Measurements from ENCODE around the gene SOX6.
"Not testable (repeated sequence)": the region's sequence is repeated elsewhere in the genome, so short reads cannot be mapped to it uniquely, and the experiment has no call there.

Gene SOX6

DNA sequence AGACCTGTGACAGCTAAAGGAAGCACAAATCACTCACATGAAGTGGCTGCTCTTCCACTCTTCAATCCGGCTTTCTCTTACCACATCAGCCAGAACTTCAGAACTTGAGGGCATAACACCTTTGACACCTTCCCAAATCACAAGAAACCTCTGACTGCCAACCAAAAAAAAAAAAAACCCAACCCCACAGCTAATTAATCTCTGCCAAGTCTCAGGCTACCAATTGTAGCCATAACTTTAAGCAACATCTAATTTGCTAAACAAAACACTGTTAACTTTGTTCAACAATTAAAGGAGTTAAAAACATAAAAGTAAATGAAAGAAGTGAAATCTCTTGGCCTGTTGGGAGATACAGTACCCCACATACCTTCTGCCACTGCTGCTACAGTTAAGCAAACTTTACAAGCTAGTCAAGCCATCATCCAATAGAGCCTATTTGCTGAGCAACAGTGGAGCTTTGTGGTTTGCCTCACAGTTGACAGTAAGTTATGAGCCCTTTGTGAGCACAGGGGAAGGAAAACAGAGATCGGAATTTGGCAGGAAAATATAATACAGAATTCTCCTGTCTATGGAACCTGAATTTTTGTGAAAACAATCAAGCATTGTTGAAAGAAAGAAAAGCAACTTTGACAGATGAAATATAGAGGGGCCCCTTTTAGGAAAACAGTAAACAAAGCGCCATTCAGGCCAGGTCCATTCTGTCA lies at the start of gene SOX6:
Gene SOX6, minus strand, starts transcription at position 490 of the 704 bp plus-strand sequence. CDS start 15,298 bp downstream, outside the sequence.
- no peak for DNase-seq

DNA sequence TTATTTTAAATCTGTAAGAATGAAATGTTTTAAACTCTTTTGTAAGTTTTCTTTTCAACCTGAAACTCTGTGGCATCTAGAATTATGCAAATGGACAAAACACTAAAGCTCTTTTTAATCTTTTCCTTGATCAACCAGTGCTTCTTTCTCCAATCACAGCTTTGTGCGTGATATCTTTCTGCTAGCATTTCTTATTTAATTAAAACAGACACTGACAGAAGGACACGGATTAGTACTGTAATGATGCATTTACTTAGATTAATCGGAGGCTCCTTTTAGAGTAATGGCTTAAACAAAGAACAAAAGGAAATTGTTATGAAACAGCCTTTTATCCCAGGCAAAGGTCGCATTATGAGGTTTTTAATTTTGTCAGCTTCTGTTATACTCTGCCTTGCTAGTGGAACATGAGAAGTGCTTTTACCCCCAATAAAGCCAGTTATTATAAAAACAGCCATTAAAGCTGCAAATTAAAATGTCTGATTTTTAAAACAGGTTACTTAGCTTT lies 48.5 kb upstream of the SOX6 start:
- no peak for DNase-seq

DNA sequence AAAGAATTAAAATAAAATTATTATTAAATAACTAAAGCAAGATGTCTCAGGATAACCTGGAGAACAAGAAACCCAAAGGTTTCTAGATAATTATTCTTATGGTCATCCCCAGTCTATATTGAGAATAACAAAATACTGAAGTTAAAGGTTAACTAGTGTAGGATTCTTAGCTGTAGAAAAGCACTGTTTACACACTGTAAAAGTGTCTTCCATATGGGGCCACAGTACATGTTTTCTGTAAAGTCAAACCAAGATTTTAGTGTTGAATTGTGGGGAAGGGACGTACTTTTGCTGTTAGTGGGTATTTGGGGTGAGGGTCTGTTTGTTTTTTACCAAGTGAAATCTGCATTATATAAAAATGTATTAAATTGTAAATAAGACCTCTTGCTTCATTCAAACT lies 47.5 kb upstream of the SOX6 start:
- DNase-seq, result no peak

DNA sequence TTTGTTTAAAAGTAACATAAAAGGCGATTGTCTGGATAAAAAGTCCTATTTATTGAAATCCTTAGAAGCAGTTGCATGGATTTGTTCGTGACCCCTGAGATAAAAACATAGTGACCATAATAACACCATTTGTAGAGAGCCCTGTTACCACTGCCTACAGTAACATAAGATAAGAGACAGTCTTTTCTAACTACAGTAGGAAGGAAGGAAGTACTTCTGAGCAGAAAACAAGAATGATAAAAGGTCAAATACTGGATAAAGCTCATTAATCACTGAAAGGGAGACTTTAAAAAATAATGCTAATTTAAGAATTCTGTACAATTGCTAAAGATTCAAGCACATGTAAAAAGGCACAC lies 47.1 kb upstream of the SOX6 start:
- DNase-seq, result no peak

DNA sequence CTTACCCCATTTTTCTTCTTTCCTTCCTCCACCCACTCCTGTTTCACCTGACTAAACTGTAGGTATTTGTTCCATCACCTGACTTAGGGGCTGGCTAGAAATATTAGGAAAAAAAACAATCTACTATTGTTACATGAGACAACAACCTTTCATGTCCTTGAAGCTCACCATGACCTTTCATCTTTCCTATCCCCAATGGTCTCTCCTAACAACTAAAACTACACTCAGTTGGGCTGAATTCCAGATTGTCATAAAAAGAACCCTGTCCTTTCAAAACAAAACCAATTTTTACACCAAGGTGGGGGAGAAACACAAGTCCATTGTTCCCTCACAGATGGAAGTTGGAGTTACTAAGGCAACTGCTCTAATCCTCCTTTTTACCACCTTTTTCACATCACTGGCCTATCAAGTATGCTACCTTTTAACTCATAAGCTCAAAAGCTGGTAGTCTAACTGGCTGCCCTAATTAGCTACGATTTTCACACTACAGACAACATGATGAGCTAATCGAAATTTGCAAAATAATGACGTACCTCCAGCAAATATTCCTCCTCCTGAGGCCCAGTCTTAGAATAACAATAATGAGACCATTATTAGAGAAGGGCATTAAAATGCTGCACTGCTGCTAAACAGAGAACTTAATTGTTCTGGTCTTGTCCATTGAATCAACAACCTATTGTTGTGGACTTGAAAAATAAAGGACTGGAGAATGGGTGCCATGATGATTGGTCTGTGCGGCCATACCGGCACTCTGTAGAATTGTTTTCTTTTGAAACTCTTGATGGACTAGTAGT lies 46.5 kb upstream of the SOX6 start:
- DNase-seq, result no peak

DNA sequence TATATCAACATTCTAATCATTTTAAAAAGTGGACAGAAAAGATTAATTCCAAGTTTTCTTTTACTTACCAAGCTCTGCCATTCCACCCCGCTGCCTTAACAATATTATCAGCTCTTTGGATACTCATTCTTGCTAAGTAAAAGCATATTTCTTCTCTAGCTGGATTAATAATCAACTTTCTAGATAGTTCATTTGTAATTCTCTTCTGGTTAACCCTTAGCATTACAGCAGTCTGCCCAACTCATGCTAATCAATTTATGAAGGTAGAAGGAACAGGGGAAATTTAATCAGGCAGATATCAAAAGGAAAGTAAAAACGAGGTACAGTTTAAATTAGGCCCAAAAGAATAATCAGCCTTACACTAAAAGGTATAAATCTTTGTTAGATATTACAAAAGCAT lies 41.0 kb upstream of the SOX6 start:
- DNase-seq, result no peak

DNA sequence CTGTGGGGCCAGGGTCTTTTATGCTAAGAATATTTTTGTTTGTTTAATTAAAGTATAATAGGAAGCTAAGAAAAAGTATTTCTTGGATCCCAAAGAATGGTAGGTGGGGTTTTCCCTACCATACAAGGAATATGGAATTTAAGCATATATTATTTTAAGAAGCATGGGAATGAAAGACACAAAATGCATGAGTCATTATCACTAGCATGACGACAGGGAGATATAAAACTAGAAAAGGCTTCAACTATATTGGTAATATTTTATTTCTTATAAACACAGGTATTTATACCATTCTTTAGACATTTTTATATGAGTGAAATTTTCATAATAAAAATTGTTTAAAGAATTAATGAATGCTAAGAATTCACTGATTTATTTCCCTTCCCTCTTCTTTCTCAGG lies 39.3 kb upstream of the SOX6 start:
- no peak for DNase-seq

DNA sequence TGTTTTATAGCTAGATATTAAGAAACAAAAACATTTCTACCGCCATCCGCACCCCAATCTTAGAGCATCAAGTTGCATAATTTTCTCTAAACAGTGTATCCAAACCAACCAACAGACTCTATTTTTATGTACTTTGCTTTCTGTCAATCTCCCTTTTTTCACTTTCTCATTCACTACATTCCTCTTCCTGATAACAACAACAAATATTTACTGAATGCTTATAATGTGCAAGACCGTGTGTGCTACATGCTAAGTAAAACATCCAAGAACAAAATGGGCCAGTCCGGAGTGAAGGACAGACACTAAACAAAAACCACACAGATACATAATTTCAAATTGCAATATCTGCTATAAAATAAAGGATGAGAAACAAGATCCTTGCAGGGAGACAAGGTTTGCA lies 38.6 kb upstream of the SOX6 start:
- no peak for DNase-seq

DNA sequence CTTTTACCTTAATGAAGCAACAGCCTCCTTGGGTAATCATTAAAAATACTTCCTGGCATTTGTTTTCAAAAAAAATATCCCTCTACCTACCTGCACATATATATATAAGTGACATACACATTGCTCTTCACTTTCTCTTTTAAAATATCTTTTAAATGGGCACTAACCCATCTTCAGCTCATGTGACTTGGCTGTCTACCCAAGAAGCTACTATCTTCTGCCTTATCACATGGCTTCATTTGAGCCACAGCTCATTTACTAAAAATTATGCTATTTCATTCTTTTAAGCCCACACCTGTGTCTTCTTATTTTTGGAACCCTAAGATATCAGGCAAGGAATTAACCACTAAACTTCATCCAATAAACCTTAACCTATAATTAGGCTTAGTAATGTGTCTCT lies 37.0 kb upstream of the SOX6 start:
- no peak for DNase-seq

DNA sequence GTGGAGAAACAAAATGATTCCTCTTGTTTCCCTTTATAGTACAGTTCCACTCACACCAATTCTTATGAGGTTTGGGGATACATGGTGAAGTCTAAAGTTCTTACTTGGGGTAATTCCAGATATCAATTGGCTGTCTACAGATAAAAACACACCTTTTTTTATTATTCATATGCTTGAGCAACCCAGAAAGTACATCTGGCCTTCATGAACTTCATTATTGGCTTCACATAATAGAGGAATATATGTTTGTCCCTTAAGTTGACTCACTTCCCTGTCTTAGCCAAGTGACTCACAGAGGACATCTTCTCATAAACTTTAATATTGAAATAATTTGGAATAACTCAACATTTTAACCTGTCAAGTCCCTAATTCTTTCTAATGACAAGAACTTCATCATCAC lies 36.3 kb upstream of the SOX6 start:
- no peak for DNase-seq

DNA sequence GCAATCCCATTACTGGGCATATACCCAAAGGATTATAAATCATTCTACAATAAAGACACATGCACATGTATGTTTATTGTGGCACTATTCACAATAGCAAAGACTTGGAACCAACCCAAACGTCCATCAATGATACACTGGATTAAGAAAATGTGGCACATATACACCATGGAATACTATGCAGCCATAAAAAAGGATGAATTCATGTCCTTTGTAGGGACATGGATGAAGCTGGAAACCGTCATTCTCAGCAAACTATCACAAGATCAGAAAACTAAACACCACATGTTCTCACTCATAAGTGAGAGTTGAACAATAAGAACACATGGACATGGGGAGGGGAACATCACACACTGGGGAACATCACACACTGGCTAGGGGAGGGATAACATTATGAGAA lies 34.5 kb upstream of the SOX6 start:
- not testable (repeated sequence) for DNase-seq

DNA sequence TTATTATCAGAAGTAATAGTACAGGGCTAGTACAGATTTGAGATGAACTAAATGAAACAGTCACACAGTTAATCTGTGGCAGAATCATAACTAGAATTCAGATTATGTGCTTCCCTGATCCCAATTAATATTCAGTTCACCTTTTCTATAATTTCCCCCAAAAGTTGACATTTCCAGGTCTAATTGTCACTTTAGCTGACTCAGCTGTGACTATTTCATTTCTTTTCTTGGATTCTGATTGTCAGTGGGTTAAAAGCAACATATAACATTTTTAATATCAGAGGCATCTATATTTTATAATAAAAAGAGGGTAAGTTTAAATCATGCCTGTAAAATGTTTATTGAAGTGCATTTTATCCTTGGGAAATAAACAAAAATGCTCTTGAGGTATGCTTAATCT lies 28.8 kb upstream of the SOX6 start:
- no peak for DNase-seq

DNA sequence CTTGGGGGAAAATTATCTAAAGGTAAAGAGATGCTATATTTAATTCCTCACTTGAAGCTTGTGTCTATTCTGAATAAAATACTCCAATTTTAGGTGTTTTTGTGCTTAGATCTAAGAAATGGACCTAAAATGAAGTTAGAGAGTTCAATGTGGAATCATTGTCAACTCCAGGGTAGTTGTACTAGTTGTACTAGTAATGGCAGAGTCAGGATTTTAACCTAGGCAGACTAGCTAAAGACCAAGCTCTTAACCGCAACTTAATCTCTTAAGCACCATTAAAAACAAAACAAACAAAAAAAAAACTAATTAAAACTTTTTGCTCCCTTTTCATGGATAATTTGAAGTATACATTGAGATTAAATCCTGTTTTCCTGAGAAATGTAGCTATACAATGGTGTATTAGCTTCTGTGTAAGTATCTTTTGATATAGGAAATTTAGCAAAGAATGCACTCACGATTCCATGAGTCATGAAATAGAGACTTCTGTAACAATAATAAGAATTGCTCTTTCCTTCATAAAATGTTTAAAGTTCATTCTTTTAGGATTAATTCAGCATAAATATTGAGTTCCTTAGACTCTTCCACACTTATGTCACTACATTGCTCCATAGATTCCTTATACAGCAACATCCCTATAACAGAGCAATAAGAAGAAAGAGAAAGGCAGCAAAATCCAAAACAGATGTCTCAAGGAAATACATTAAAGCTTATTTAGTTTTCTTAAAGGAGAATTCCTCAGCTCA lies 26.5 kb upstream of the SOX6 start:
- no peak for DNase-seq

DNA sequence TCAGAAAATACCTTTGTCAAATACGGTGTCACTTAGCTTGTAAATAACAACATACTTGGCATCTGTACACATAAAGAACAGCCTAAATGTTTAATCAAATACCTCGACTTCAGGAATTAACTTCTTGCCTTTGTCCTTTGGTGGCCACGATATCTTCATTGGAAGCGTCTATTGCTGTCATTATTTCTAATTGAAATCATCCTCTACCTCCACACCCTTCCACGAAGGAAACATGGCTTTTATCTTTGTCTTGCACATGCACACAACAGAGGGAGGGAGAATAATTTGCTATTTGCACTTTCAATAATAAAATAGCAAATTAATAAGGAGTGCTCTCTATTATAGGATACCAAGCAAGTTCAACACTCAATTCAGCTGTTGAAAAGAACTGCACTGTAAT lies 25.8 kb upstream of the SOX6 start:
- no peak for DNase-seq

DNA sequence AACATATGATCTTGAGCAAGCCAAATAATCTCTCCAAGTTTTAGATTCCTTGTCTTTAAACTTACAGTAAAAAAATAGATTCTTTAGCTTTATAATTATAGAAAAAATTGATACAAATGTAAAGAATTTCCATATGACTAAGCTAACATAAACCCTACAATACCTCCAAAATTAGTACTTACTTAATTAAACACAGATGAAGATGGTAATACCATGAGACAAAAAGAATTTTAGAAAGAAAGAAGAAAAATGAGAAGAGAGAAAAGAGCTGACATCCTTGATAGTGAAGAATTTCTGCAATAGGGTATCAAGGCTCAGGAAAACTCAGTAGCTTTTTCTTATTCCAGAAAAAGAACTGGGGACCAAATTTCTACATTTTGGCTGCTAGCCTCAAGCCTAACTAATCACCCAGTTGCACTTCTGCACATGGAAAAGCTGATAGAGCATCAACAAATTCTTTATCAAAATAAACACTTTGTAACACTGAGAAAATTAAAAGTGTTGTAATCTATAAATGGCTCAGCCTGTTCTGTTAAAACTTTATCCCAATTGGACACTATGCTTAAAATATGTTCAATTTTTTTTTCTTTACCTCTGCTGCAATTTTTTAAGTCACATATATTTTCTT lies 24.7 kb upstream of the SOX6 start:
- DNase-seq, result no peak

DNA sequence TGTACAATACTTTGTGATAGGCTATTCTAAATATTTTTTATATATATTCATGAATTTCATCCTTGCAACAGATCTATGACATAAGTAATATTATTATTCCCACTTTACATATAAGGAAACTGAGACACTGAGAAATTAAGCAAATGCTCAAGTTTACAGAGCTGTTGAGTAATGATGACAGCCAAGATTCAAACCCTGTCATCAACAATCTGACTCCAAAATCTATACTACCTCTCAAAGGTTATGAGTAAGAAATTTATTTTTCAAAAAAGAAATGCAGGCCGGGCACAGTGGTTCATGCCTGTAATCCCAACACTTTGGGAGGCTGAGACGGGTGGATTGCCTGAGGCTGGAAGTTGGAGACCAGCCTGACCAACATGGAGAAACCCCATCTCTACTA lies 22.6 kb upstream of the SOX6 start:
- no peak for DNase-seq

DNA sequence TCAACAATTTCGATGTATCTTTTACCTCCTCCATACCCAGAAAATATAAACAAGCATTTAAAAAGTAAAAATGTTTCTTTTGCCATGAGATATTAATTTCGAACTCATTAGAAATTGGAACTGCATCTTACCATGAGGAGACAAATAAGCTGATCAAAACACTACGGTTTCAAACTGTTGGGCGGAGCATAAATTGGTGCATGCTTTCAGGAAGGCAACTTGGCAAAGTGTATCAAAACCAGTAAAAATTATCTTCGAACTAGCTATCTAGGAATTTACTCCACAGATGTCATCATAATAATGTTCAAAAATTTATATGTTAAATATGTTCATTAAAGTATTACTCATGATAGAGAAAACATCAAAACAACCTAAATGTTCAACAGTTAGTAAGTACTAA lies 21.4 kb upstream of the SOX6 start:
- no peak for DNase-seq

DNA sequence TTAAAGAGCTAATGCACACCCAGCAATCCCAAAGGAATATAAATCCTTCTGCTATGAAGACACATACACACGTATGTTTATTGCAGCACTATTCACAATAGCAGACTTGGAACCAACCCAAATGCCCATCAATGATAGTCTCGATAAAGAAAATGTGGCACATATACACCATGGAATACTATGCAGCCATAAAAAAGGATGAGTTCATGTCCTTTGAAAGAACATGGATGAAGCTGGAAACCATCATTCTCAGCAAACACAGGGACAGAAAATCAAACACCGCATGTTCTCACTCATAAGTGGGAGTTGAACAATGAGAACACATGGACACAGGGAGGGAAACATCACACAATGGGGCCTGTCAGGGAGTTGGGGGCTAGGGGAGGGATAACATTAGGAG lies 19.3 kb upstream of the SOX6 start:
- not testable (repeated sequence) for DNase-seq

DNA sequence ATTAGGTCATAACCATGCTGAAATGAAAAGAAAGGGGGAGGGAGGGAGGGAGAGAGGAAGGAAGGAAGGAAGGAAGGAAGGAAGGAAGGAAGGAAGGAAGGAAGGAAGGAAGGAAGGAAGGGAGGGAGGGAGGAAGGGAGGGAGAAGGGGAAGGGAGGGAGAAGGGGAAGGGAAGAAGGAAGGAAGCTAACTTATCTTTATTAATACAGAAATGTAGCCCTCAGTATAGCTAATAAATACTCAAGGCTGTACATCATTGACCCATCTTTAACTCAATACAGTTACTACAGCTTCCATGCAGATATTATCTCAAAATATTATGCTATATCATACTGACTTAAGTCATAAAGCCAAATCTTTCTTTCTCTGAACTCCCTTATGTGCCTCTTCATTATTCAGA lies 17.4 kb upstream of the SOX6 start:
- DNase-seq, result no peak

DNA sequence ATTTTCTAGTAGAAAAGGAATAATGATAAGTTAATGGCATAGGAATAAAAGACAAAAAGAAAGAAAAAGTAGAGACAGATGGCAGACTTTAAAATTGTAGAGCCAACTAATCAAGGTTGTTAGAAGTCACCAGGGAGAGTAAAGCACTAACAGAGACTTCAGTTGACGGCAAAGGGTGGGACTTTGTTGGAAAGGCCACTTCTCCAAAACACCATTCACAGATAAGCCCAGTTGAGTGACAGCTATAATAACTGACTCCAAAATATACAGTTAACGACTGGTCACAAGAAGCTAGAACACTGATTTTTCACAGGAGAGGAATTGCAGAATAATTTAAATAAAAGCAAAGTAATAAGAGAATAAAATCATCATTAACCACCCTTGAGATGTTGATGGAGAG lies 16.0 kb upstream of the SOX6 start:
- DNase-seq, result no peak

DNA sequence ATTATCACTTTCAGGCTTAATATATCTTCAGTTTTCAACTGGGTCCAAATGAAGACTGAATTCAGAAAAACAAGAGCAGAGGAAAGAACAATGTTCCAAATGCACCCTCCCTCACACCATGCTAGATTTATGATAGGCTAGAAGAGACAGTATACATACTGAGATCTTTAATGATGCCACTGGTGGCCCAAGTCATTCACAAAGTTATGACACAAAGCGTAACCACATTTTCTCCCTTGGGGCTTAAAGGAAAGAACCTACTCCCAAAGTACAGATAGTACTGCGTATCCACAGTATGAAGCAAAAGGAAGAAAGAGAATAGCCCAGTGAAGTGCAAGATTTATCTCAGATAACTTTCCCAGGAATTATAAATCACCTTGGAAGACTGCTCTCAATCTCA lies 10.9 kb upstream of the SOX6 start:
- DNase-seq, result no peak

DNA sequence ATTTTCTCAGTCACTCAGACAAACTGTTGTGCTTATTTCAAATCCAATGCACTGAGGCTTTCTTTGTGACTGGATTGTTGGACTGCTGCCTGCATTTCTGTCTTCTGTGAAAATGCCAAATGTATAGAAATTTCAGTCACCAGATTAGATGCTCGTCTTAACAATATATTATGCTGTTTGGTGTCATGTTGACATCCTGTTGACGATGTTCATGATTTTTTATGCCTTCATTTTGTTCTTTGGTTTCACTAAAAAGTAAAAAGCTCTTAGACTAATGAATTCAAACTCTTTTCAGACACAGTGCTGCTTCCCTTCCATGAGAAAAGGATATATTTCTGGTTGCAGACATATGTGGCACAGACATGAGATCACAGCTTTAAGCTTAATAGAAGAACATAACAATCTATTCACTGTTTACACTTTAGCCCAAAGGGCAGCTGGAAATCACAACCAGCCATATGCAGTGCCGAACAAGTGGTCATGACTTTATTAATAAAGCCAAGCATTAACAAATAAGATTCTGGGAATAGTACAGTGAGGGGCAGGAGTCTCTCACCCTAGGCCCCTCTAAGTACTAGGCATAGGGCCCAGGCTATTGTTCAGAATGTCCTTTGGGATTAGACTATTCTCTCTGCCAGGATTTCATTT lies 9.4 kb upstream of the SOX6 start:
- no peak for DNase-seq

DNA sequence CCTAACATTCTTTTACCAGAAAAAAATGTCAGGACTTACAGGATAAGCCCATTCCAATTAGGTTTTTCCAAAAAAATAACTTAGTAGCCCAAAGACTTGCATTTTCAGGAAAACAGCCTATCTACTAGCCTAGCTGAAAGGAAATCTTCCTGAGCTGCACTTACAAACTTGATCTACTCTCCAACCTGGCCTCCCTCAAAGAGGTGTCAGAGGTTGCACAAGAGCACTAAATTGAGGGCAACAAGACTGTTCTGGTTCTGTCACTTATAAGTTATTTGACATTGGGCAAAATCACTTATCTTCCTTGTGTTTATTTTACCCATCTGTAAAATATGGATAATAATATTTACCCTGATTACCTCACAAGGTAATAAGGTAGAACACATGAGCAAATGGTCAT lies 7.9 kb upstream of the SOX6 start:
- no peak for DNase-seq
